Activated CD8-positive, alpha-beta T cell treated with anti-CD3 and anti-CD28 coated beads, Interleukin-2, amount 10 ng/mL, durations not matched to agents 7 days and 5 days (primary cell): Measurements from ENCODE around the gene DNAI4. TPM values are rescaled to one million over a fixed set of nuclear protein-coding genes. Genes with fewer than 3 reads are reported as not detected.
"Not testable (repeated sequence)": the region's sequence is repeated elsewhere in the genome, so short reads cannot be mapped to it uniquely, and the experiment has no call there.

Experiments used
- ATAC-seq: fragments of 150-1000 bp; cut with Tn5 transposase; one replicate; pipeline ENCODE4 v1.10.0; 2021; ENCODE audit warnings: moderate library complexity
- CTCF ChIA-PET: fragments of 350-600 bp; sonication (Branson Sonifier 250); formaldehyde crosslinking; loops from one replicate; lab custom pipeline; 2021; ENCODE audit warnings: antibody characterized with exemption; lab: Charles Lee
- POLR2A ChIA-PET: fragments of 350-600 bp; sonication (Branson Sonifier 250); formaldehyde crosslinking; loops from one replicate; lab custom pipeline; 2021; ENCODE audit warnings: antibody characterized with exemption; lab: Charles Lee
- DNase-seq: peaks from one replicate; pipeline ENCODE4 v3.0.0-alpha.2; 2020
- H3K27ac Mint-ChIP-seq: one replicate; pipeline ENCODE4 v1.8.0; 2021; ENCODE audit warnings: mild to moderate bottlenecking, mixed read lengths
- H3K27me3 Mint-ChIP-seq: one replicate; pipeline ENCODE4 v1.8.0; 2021; ENCODE audit warnings: low read depth, mixed read lengths
- H3K36me3 Mint-ChIP-seq: one replicate; pipeline ENCODE4 v1.8.0; 2021; ENCODE audit warnings: low read depth, mixed read lengths
- H3K4me1 Mint-ChIP-seq: one replicate; pipeline ENCODE4 v1.8.0; 2021; ENCODE audit warnings: low read depth, mixed read lengths
- H3K4me3 Mint-ChIP-seq: one replicate; pipeline ENCODE4 v1.8.0; 2021; ENCODE audit warnings: mild to moderate bottlenecking, mixed read lengths
- H3K9me3 Mint-ChIP-seq: one replicate; pipeline ENCODE4 v1.8.0; 2022; ENCODE audit warnings: mixed read lengths; ENCODE audit not compliant: insufficient read depth
- total RNA-seq, 2 experiments: library from RNA; stranded (reverse); gene quantifications; one replicate each; pipeline ENCODE4 v1.2.3, GENCODE V29; 2021

Gene DNAI4
- total RNA-seq, 2 experiments from 2014 or later: 1.4 to 3.6 TPM

GRCh38 chr1:66876664-66877063 lies 48.0 kb downstream of the DNAI4 start:
- ChIA-PET POLR2A (no interaction called here), CTCF (no interaction called here)
- no peaks in the 10 kb centered on the region for H3K4me1 Mint-ChIP-seq
- no peaks in the 10 kb centered on the region for H3K27me3 Mint-ChIP-seq
- peaks cover 7% of the 10 kb centered on the region for H3K9me3 Mint-ChIP-seq
- DNase-seq (no peak), ATAC-seq (no peak)
- no peak overlapping the region for H3K27ac Mint-ChIP-seq
- H3K36me3 Mint-ChIP-seq: no peaks in the 10 kb centered on the region
- H3K4me3 Mint-ChIP-seq: no peak overlapping the region

- Mint-ChIP-seq H3K27me3 (no peaks in the 10 kb centered on the region), H3K27ac (no peak overlapping the region), H3K36me3 (no peaks in the 10 kb centered on the region), H3K4me1 (no peaks in the 10 kb centered on the region), H3K4me3 (no peak overlapping the region), H3K9me3 (no peaks in the 10 kb centered on the region)
- ATAC-seq (no peak), DNase-seq (no peak)
- POLR2A ChIA-PET: no interaction called here
- CTCF ChIA-PET: no interaction called here
Measured at GRCh38 chr1:66873111-66873510, 51.5 kb downstream of the DNAI4 start.

GRCh38 chr1:66872024-66872423 lies 52.6 kb downstream of the DNAI4 start:
- H3K27ac Mint-ChIP-seq, H3K9me3 Mint-ChIP-seq, POLR2A ChIA-PET, H3K27me3 Mint-ChIP-seq, ATAC-seq, DNase-seq, CTCF ChIA-PET, H3K4me1 Mint-ChIP-seq, H3K36me3 Mint-ChIP-seq, H3K4me3 Mint-ChIP-seq: not testable (repeated sequence)

DNA sequence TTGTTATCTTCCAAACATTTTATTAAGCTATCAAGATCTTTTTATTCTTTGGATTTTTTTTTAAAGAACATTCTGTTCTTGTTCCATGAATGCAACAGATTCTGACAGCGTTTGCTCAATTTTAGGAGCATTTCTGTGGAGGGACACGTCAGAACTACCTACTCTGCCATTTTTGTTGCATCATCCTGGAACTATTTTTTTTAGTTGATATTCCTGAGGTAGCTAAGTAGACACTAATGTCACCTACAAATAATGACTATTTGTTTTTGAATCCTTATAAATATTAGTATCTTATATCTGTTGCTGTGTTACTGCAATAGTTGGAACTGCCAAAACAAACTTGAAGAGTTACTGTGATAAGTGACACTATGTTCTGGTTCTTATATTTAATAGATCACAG lies 57.2 kb downstream of the DNAI4 start:
- POLR2A ChIA-PET: no interaction called here
- Mint-ChIP-seq H3K27ac (no peak overlapping the region), H3K4me3 (no peak overlapping the region), H3K27me3 (no peaks in the 10 kb centered on the region), H3K4me1 (no peaks in the 10 kb centered on the region), H3K36me3 (no peaks in the 10 kb centered on the region), H3K9me3 (no peaks in the 10 kb centered on the region)
- ATAC-seq (no peak), DNase-seq (no peak)
- CTCF ChIA-PET: no interaction called here

- H3K4me3 Mint-ChIP-seq: no peak overlapping the region
- H3K27ac Mint-ChIP-seq: no peak overlapping the region
- ATAC-seq (no peak), DNase-seq (no peak)
- H3K36me3 Mint-ChIP-seq: no peaks in the 10 kb centered on the region
- no peaks in the 10 kb centered on the region for H3K4me1 Mint-ChIP-seq
- H3K27me3 Mint-ChIP-seq: no peaks in the 10 kb centered on the region
- no peaks in the 10 kb centered on the region for H3K9me3 Mint-ChIP-seq
- ChIA-PET CTCF (no interaction called here), POLR2A (no interaction called here)
Measured at GRCh38 chr1:66860529-66860928, 64.1 kb downstream of the DNAI4 start.

DNA sequence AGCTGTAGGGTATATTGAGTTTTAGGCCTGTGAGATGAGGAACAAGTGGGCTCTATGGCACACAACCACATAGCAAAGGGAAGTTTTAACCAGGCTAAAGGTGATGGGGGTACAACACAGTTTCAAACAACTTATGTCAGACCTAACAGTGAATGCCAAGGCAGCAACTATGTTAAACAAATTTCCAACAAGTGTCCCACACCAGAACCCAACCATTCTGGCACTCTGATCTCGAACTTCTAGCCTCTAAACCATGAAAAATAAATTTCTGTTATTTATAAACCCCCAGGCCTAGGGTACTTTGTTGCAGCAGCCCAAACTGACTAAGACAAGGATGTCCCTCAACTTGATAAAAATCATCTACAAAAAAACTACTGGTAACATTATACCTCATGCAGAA lies 71.3 kb downstream of the DNAI4 start:
- POLR2A ChIA-PET: no interaction called here

DNA sequence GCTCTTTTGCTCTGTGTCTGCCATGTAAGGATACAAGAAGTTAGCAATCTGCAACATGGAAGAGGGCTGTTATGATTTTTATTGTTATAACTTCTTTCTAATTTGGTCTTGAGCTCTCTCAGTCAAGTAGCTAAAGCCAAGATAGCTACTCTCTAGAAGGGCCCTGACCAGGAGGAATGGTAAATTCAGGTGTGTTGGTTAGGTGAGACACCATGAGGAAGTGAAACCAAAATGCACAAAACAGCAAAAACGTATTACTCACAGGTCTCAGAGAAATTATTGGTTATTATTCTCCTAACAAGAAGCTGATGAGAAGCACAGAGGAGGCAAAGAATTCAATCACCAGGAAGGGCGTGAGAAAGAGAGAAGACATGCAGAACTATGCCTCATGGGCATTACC lies 71.8 kb downstream of the DNAI4 start:
- no peaks in the 10 kb centered on the region for H3K4me1 Mint-ChIP-seq
- H3K4me3 Mint-ChIP-seq: no peak overlapping the region
- peaks cover 10% of the 10 kb centered on the region for H3K9me3 Mint-ChIP-seq
- H3K36me3 Mint-ChIP-seq: no peaks in the 10 kb centered on the region
- H3K27me3 Mint-ChIP-seq: no peaks in the 10 kb centered on the region
- no peak overlapping the region for H3K27ac Mint-ChIP-seq
- ChIA-PET CTCF (no interaction called here), POLR2A (no interaction called here)
- ATAC-seq: no peak
- DNase-seq: no peak

More for the DNA sequence above, 71.3 kb downstream of the DNAI4 start:
- Mint-ChIP-seq H3K36me3 (no peaks in the 10 kb centered on the region), H3K4me3 (no peak overlapping the region), H3K9me3 (peaks cover 10% of the 10 kb centered on the region), H3K4me1 (no peaks in the 10 kb centered on the region), H3K27me3 (no peaks in the 10 kb centered on the region), H3K27ac (no peak overlapping the region)
- CTCF ChIA-PET: no interaction called here
- ATAC-seq (no peak), DNase-seq (no peak)

- no peaks in the 10 kb centered on the region for H3K36me3 Mint-ChIP-seq
- POLR2A ChIA-PET: no interaction called here
- no peak overlapping the region for H3K4me3 Mint-ChIP-seq
- no peak overlapping the region for H3K27ac Mint-ChIP-seq
- H3K4me1 Mint-ChIP-seq: no peaks in the 10 kb centered on the region
- CTCF ChIA-PET: no interaction called here
- H3K27me3 Mint-ChIP-seq: no peaks in the 10 kb centered on the region
- ATAC-seq: no peak
- peaks cover 10% of the 10 kb centered on the region for H3K9me3 Mint-ChIP-seq
- no peak for DNase-seq
Measured at GRCh38 chr1:66850989-66851388, 73.7 kb downstream of the DNAI4 start.

DNA sequence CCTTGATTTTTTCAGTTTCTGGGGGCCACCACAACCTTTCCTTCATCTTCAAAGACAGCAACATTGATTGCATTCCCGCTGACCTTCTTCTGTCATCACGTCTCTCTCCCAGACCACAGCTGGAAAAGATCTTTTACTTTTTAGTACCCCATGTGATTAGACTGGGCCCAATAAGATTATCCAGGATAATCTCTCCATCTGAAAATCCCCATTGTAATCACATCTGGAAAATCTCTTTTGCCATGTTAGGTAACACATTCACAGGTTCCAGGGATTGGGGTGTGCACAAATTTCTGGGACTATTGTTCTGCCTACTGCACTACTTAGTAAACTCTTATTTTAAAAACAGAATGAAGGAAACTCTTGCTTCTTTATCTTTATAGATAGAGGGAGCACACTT lies 76.5 kb downstream of the DNAI4 start:
- Mint-ChIP-seq H3K9me3 (peaks cover 10% of the 10 kb centered on the region), H3K4me3 (no peak overlapping the region), H3K4me1 (no peaks in the 10 kb centered on the region), H3K27me3 (no peaks in the 10 kb centered on the region), H3K27ac (no peak overlapping the region), H3K36me3 (no peaks in the 10 kb centered on the region)
- ATAC-seq (no peak), DNase-seq (no peak)
- CTCF ChIA-PET: no interaction called here
- POLR2A ChIA-PET: no interaction called here

GRCh38 chr1:66840929-66841328 lies 83.7 kb downstream of the DNAI4 start:
- Mint-ChIP-seq H3K27me3 (no peaks in the 10 kb centered on the region), H3K4me3 (no peak overlapping the region), H3K27ac (peak overlapping the region; percentile 63), H3K9me3 (no peaks in the 10 kb centered on the region), H3K36me3 (peaks cover 4% of the 10 kb centered on the region), H3K4me1 (peaks cover 10% of the 10 kb centered on the region)
- ATAC-seq: no peak
- CTCF ChIA-PET: interaction anchor here (1.0 kb wide), 1 partner anchor 308 kb away, joined by 3 read pairs; no protein-coding TSS in a partner anchor
- DNase-seq: no peak
- POLR2A ChIA-PET: no interaction called here

GRCh38 chr1:66834926-66835325 lies 89.7 kb downstream of the DNAI4 start:
- DNase-seq (no peak), ATAC-seq (no peak)
- ChIA-PET CTCF (no interaction called here), POLR2A (no interaction called here)
- Mint-ChIP-seq H3K27ac (no peak overlapping the region), H3K4me1 (no peaks in the 10 kb centered on the region), H3K36me3 (no peaks in the 10 kb centered on the region), H3K4me3 (no peak overlapping the region), H3K9me3 (no peaks in the 10 kb centered on the region), H3K27me3 (no peaks in the 10 kb centered on the region)

DNA sequence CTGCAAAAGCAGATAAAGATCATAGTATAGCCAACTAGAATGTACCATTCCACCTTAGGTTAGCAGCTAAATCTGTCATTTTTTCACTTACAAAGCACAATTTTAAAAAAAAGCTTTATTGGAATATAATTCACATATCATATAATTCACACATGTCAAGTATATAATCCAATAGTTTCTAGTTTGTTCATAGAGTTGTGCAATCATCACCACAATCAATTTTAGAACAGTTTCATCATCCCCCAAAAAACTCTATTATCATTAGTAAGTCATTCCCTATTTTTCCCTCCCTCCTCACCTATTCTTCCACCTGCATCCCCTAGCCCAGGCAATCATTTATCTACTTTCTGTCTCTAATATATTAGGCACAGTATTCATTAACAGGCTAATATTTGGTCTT lies 91.5 kb downstream of the DNAI4 start:
- Mint-ChIP-seq H3K4me3 (no peak overlapping the region), H3K9me3 (no peaks in the 10 kb centered on the region), H3K36me3 (no peaks in the 10 kb centered on the region), H3K4me1 (no peaks in the 10 kb centered on the region), H3K27ac (no peak overlapping the region), H3K27me3 (no peaks in the 10 kb centered on the region)
- POLR2A ChIA-PET: no interaction called here
- DNase-seq: no peak
- ATAC-seq: no peak
- CTCF ChIA-PET: no interaction called here

DNA sequence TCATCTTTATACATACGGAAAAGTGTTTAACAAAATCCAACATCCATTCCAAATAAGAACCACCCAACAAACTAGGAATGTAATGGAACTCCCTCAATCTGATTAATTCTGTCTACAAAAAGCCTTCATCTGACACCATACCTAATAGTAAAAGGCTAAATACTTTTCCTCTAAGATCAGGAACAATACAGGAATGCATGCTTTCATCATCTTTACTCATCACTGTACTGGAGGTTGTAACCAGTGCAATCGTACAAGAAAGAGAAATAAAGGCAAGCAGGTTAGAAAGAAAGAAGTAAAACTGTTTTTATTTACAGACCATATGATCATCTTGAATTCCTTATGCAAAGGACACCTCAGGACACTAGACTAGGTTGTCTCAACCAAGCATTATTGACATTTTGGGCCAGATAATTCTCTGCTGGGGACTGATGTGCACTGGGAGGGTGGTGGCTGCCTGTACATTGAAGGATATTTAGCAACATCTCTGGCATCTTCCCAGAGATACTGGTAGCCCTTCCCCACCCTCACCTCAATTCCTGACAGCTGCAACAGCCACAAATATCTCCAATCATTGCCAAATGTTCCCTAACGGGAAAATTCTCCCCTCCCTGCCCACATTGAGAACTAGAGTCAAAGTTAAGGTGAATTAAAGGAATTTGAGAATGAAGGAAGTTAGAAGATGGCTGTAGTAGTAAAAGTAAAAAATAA lies 93.0 kb downstream of the DNAI4 start:
- Mint-ChIP-seq H3K27ac (no peak overlapping the region), H3K27me3 (no peaks in the 10 kb centered on the region), H3K9me3 (no peaks in the 10 kb centered on the region), H3K4me1 (no peaks in the 10 kb centered on the region), H3K4me3 (no peak overlapping the region), H3K36me3 (no peaks in the 10 kb centered on the region)
- no peak for ATAC-seq
- no peak for DNase-seq
- POLR2A ChIA-PET: no interaction called here
- CTCF ChIA-PET: no interaction called here
